Lung (tissue), 12 donors: ENCODE measurements around the gene MED27. TPM values are rescaled to one million over a fixed set of nuclear protein-coding genes. Genes with fewer than 3 reads are reported as not detected.

ENCODE experiments used
- ATAC-seq: fragments of 200-7000 bp; cut with Tn5 transposase; one replicate; pipeline ENCODE4 v1.9.1; 2020; ENCODE audit warnings: moderate number of reproducible peaks; ENCODE audit not compliant: insufficient read depth, low FRiP score
- DNase-seq, 3 donors: peaks; one replicate each; pipeline ENCODE4 v3.0.0-alpha.2; 2013 to 2017
- H3K27ac ChIP-seq, 2 donors: one replicate each; pipeline ENCODE4 v1.5.1; 2013; ENCODE audit warnings: mild to moderate bottlenecking in 2 of 2, moderate library complexity in 2 of 2, control low read depth in 1 of 2, inconsistent platforms in 1 of 2, low read depth in 1 of 2, low read length in 1 of 2
- H3K27me3 ChIP-seq, 3 donors: one replicate each; pipeline ENCODE4 v1.5.1; 2013; ENCODE audit warnings: low read length in 2 of 3; ENCODE audit not compliant: control insufficient read depth in 3 of 3, insufficient read depth in 3 of 3
- H3K36me3 ChIP-seq, 4 donors: one replicate each; pipeline ENCODE4 v1.5.1; 2013; ENCODE audit warnings: low read length in 4 of 4, mild to moderate bottlenecking in 1 of 4, moderate library complexity in 1 of 4; ENCODE audit not compliant: control insufficient read depth in 4 of 4, insufficient read depth in 4 of 4
- H3K4me1 ChIP-seq, 5 donors: one replicate each; pipeline ENCODE4 v1.5.1; 2013; ENCODE audit warnings: low read length in 5 of 5, mild to moderate bottlenecking in 2 of 5, moderate library complexity in 1 of 5; ENCODE audit not compliant: control insufficient read depth in 5 of 5, insufficient read depth in 5 of 5
- H3K4me3 ChIP-seq: one replicate; pipeline ENCODE4 v1.5.1; 2013; ENCODE audit warnings: mild to moderate bottlenecking, control low read depth, moderate library complexity
- H3K9ac ChIP-seq, 2 donors: one replicate each; pipeline ENCODE4 v1.5.1; 2013; ENCODE audit warnings: low read length in 2 of 2, control low read depth in 1 of 2; ENCODE audit not compliant: insufficient read depth in 1 of 2
- H3K9me3 ChIP-seq, 4 donors: one replicate each; pipeline ENCODE4 v1.5.1; 2013; ENCODE audit warnings: low read length in 3 of 4, mild to moderate bottlenecking in 1 of 4, moderate library complexity in 1 of 4; ENCODE audit not compliant: control insufficient read depth in 4 of 4, insufficient read depth in 3 of 4
- WGBS, 2 donors: extraction: QIAGEN DNeasy Blood & Tissue Kit; methylation state at CpG; one replicate each; pipeline ENCODE4 v1.1.7; 2013; 5-methylcytosine and 5-hydroxymethylcytosine counted together
- polyA plus RNA-seq, 2 donors: library from polyadenylated mRNA; stranded (reverse); fragments of 200-250 nt; gene quantifications; one replicate each; pipeline ENCODE4 v1.2.1, GENCODE V29; 2013
- total RNA-seq, 2 donors: library from RNA; depleted of rRNA in 1 of 2; stranded (reverse); fragments of >200 nt in 1 of 2; gene quantifications; one replicate each; pipeline ENCODE4 v1.2.1, GENCODE V29; 2014 to 2021
- TF ChIP-seq, protein P1 (sequence below): IDR thresholded peaks from 2 replicates; pipeline ENCODE4 v1.5.1; 2012; ENCODE audit warnings: mild to moderate bottlenecking; ENCODE audit errors: control extremely low read depth, extremely low read depth
- donor health status: control.
- donor health status: control.
- donor health status: Bipolar disorder and iron deficiency.
- donor health status: healthy.
- donor health status: DM: yes; HTN: yes; CAD: no.

The MED27 gene
- total and polyA plus RNA-seq, 4 donors, result 9.8 to 22.3 (median 16.7) TPM

DNA sequence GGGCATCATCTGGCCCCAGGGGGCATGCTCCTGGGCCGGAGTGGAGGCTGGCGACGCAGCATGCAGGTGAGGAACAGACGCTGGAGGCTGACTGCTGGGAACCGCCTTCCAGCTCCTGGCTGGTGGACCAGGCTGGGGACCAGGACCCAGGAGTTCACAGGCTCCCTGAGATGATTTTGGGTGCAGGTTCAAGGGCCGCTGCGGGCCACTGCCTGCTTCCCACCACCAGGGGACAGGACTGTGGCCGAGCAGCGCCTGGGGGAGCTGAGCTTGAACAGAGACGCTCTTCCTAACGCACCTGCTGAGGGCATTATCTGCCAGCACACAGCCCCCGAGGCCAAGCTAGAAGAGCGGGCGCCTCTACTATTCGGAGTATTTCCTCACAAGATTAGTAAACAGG, 207.7 kb downstream of the MED27 start:
- H3K9me3 ChIP-seq, result no peaks in the 10 kb centered on the region
- H3K27me3 ChIP-seq, result no peaks in the 10 kb centered on the region
- no peak for DNase-seq
- TF ChIP-seq, protein P1, sequence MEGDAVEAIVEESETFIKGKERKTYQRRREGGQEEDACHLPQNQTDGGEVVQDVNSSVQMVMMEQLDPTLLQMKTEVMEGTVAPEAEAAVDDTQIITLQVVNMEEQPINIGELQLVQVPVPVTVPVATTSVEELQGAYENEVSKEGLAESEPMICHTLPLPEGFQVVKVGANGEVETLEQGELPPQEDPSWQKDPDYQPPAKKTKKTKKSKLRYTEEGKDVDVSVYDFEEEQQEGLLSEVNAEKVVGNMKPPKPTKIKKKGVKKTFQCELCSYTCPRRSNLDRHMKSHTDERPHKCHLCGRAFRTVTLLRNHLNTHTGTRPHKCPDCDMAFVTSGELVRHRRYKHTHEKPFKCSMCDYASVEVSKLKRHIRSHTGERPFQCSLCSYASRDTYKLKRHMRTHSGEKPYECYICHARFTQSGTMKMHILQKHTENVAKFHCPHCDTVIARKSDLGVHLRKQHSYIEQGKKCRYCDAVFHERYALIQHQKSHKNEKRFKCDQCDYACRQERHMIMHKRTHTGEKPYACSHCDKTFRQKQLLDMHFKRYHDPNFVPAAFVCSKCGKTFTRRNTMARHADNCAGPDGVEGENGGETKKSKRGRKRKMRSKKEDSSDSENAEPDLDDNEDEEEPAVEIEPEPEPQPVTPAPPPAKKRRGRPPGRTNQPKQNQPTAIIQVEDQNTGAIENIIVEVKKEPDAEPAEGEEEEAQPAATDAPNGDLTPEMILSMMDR, result no peak
- H3K36me3 ChIP-seq, result peaks cover 0 to 6% (median 0%) of the 10 kb centered on the region in 4 donors
- H3K9ac ChIP-seq, result no peak overlapping the region
- WGBS, 2 donors, result 93 to 97% methylated on average over 15 of the region's 15 CpGs
- H3K27ac ChIP-seq, result no peak overlapping the region
- peaks cover 0 to 22% (median 0%) of the 10 kb centered on the region in 5 donors for H3K4me1 ChIP-seq
- no peak overlapping the region for H3K4me3 ChIP-seq
- no peak for ATAC-seq

DNA sequence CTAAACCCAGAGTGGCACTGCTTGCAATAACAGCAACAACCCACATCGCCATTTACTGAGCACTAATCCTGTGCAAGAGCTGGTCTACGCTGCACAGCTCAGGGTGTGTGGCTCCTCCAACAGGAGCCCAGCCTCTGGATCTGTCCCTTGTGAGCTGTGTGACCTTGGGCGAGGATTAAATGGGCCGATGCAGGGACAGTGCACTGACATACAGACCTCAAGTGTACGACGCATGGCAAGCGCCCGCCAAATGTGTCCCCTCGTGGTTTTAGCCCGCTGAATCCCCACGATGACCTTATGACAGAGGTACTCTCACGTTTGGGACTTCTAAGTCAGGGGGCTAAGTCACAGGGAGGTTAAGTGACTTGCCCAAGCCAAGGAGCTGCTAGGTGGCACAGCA, 209.5 kb downstream of the MED27 start:
- no peaks in the 10 kb centered on the region for H3K27me3 ChIP-seq
- peaks cover 0 to 6% (median 0%) of the 10 kb centered on the region in 4 donors for H3K36me3 ChIP-seq
- DNase-seq, result no peak
- H3K9me3 ChIP-seq, result no peaks in the 10 kb centered on the region
- WGBS, 2 donors, result 95 to 96% methylated on average over 12 of the region's 12 CpGs
- H3K27ac ChIP-seq, result no peak overlapping the region
- peaks cover 0 to 22% (median 0%) of the 10 kb centered on the region in 5 donors for H3K4me1 ChIP-seq
- H3K4me3 ChIP-seq, result no peak overlapping the region
- no peak overlapping the region for H3K9ac ChIP-seq
- TF ChIP-seq, protein P1, result no peak
- no peak for ATAC-seq

DNA sequence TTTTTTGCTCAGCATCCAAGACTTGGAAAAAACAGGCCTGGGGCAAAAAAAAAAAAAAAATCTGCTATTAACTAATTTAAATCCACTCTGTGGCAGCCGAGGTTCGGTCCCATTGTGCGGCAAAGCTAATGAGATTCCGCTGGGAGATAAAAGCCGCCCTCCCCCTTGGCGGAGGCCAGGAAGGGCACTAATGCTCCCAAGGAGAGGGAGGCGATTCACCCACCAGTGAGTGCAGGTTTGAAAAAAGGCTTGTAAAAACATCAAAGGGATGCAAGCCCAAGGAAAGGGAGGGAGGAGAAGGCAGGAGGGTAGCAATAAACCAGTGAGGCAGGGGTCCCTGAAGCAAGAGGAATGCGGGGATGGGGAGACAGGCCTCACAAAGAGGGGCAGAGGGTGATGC, 210.3 kb downstream of the MED27 start:
- Histone ChIP-seq H3K36me3 (peaks cover 0 to 6% (median 0%) of the 10 kb centered on the region in 4 donors), H3K4me3 (no peak overlapping the region), H3K9me3 (no peaks in the 10 kb centered on the region), H3K9ac (no peak overlapping the region), H3K27me3 (no peaks in the 10 kb centered on the region), H3K4me1 (peaks cover 0 to 22% (median 0%) of the 10 kb centered on the region in 5 donors), H3K27ac (no peak overlapping the region)
- ATAC-seq (no peak), DNase-seq (no peak)
- TF ChIP-seq, protein P1, result no peak
- WGBS, 2 donors, result 89 to 93% methylated on average over 8 of the region's 8 CpGs

DNA sequence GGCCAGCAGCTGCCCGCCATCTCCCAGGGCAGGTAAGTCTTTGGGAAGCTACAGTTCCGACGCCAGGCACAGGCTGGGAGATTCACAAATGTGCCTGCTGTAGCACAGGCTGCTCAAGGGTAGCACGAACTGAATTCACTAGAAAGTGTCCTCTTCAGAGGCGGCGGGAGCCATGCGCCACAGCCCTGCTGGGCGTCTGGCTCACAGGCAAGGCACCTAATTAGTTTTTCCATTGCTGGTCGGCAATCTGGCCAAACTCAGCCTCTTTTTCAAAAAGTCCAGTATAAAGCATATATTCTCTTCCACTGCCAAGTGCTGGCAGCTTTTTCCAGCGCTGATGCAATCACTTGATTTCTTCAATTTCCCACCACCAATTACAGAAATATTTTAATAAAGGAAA, 210.9 kb downstream of the MED27 start:
- Histone ChIP-seq H3K27ac (no peak overlapping the region), H3K36me3 (peaks cover 0 to 5% (median 0%) of the 10 kb centered on the region in 4 donors), H3K4me3 (no peak overlapping the region), H3K4me1 (peaks cover 0 to 22% (median 0%) of the 10 kb centered on the region in 5 donors), H3K27me3 (no peaks in the 10 kb centered on the region), H3K9me3 (no peaks in the 10 kb centered on the region), H3K9ac (no peak overlapping the region)
- TF ChIP-seq, protein P1, result no peak
- 84 to 87% methylated on average over 10 of the region's 10 CpGs for WGBS, 2 donors
- DNase-seq (peak; percentile 86 to 97 (median 96)), ATAC-seq (no peak)
